Measurements from ENCODE around the gene KSR1. TPM values are rescaled to one million over a fixed set of nuclear protein-coding genes. Genes with fewer than 3 reads are reported as not detected.

KSR1 gene
- total and polyA plus RNA-seq, 8 donors: 2.7 to 32.1 (median 13.6) TPM

GRCh38 chr17:27514595-27515413 lies 58.6 kb downstream of the KSR1 start:
- DNase-seq: no peak
- Histone ChIP-seq H3K4me3 (no peak overlapping the region), H3K36me3 (no peaks in the 10 kb centered on the region), H3K27me3 (no peaks in the 10 kb centered on the region), H3K27ac (no peak overlapping the region), H3K4me1 (peaks cover 3 to 57% (median 23%) of the 10 kb centered on the region in 4 donors), H3K9me3 (no peaks in the 10 kb centered on the region)
- no peak for TF ChIP-seq POLR2AphosphoS5 (IDR thresholded peaks at IDR 0.05)
- TF ChIP-seq POLR2A (IDR thresholded peaks at IDR 0.05): no peak
- TF ChIP-seq CTCF (IDR thresholded peaks at IDR 0.05): no peak
- TF ChIP-seq EP300 (IDR thresholded peaks at IDR 0.05): no peak
- intact Hi-C loops (cut with DNase I; ENCODE audit: low total_unique reads): no loop called here
- 85 to 90% (median 86%) methylated on average over 7 of the region's 7 CpGs for WGBS, 5 donors

GRCh38 chr17:27518048-27518447 lies 61.8 kb downstream of the KSR1 start:
- Histone ChIP-seq H3K27me3 (no peaks in the 10 kb centered on the region), H3K9me3 (no peaks in the 10 kb centered on the region), H3K27ac (no peak overlapping the region), H3K4me3 (no peak overlapping the region), H3K36me3 (no peaks in the 10 kb centered on the region), H3K4me1 (peaks cover 3 to 61% (median 31%) of the 10 kb centered on the region in 4 donors)
- no peak for TF ChIP-seq EP300 (IDR thresholded peaks at IDR 0.05)
- no peak for TF ChIP-seq CTCF (IDR thresholded peaks at IDR 0.05)
- no peak for TF ChIP-seq POLR2AphosphoS5 (IDR thresholded peaks at IDR 0.05)
- TF ChIP-seq POLR2A (IDR thresholded peaks at IDR 0.05): no peak
- 82 to 98% (median 95%) methylated on average over 3 of the region's 3 CpGs for WGBS, 5 donors
- intact Hi-C loops (cut with DNase I; ENCODE audit: low total_unique reads): no loop called here
- no peak for DNase-seq

- intact Hi-C loops (cut with DNase I; ENCODE audit: low total_unique reads): no loop called here
- peak in 1 of 2 donors; percentile 45 for DNase-seq
- H3K4me3 ChIP-seq: no peak overlapping the region
- no peaks in the 10 kb centered on the region for H3K27me3 ChIP-seq
- WGBS, 5 donors: 77 to 87% (median 84%) methylated on average over 13 of the region's 13 CpGs
- H3K27ac ChIP-seq: peak overlapping the region in 1 of 5 donors; percentile 25
- no peaks in the 10 kb centered on the region for H3K9me3 ChIP-seq
- peaks cover 3 to 53% (median 28%) of the 10 kb centered on the region in 4 donors for H3K4me1 ChIP-seq
- no peak for TF ChIP-seq POLR2A (IDR thresholded peaks at IDR 0.05)
- no peak for TF ChIP-seq EP300 (IDR thresholded peaks at IDR 0.05)
- TF ChIP-seq CTCF (IDR thresholded peaks at IDR 0.05): no peak
- no peak for TF ChIP-seq POLR2AphosphoS5 (IDR thresholded peaks at IDR 0.05)
- H3K36me3 ChIP-seq: no peaks in the 10 kb centered on the region
Observed at GRCh38 chr17:27518545-27519521, 62.6 kb downstream of the KSR1 start.

GRCh38 chr17:27519550-27519949 lies 63.3 kb downstream of the KSR1 start:
- WGBS, 5 donors: 55 to 72% (median 68%) methylated on average over 4 of the region's 4 CpGs
- H3K4me1 ChIP-seq: peaks cover 3 to 46% (median 28%) of the 10 kb centered on the region in 4 donors
- H3K4me3 ChIP-seq: no peak overlapping the region
- no peak for DNase-seq
- no peak for TF ChIP-seq EP300 (IDR thresholded peaks at IDR 0.05)
- no peak for TF ChIP-seq POLR2A (IDR thresholded peaks at IDR 0.05)
- TF ChIP-seq CTCF (IDR thresholded peaks at IDR 0.05): no peak
- no peak for TF ChIP-seq POLR2AphosphoS5 (IDR thresholded peaks at IDR 0.05)
- no peaks in the 10 kb centered on the region for H3K9me3 ChIP-seq
- no peaks in the 10 kb centered on the region for H3K27me3 ChIP-seq
- no peaks in the 10 kb centered on the region for H3K36me3 ChIP-seq
- peak overlapping the region in 1 of 5 donors; percentile 25 for H3K27ac ChIP-seq
- intact Hi-C loops (cut with DNase I; ENCODE audit: low total_unique reads): no loop called here
